ENCODE data around the gene PRTN3. TPM values are rescaled to one million over a fixed set of nuclear protein-coding genes. Genes with fewer than 3 reads are reported as not detected.

PRTN3 gene
- total RNA-seq, 1 donor from 2014 or later: not detected

DNA sequence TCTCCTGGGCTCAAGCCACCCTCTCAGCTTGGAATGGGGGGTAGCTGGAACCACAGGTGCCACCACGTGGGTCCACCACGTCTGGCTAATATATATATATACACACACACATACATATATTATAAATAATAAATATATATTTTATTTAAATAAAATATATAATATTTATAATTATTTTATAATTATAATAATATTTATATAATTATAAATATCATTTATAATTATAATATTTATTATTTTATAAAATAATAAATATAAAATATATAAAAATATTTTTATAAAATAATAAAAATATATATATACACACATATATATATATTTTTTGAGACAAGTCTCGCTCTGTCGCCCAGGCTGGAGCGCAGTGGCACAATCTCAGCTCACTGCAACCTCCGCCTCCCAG, 13.8 kb downstream of the PRTN3 start:
- Mint-ChIP-seq H3K4me1 (ENCODE audit: unreplicated experiment) (no peaks in the 10 kb centered on the region), H3K36me3 (ENCODE audit: low read depth, unreplicated experiment) (no peaks in the 10 kb centered on the region), H3K27me3 (ENCODE audit: unreplicated experiment) (peaks cover 3% of the 10 kb centered on the region)

DNA sequence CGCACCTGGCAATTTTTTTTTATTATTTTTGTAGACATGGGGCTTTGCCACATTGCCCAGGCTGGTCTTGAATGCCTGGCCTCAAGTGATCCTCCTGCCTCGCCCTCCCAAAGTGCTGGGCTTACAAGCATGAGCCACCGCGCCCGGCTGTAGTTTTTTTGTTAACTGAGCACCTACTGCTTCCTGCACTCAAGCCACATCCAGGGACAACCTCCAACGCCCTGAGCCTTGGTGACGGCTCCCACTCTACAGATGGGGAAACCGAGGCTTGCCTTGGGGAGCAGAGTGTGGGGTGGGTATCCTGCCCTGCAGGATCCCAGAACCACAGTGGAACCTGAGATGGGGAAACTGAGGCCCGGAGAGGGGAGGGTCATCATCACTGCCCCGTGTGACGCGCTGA, 14.3 kb downstream of the PRTN3 start:
- Mint-ChIP-seq H3K4me3 (ENCODE audit: unreplicated experiment) (no peak overlapping the region), H3K36me3 (ENCODE audit: low read depth, unreplicated experiment) (no peaks in the 10 kb centered on the region), H3K9me3 (ENCODE audit: unreplicated experiment) (no peaks in the 10 kb centered on the region), H3K4me1 (ENCODE audit: unreplicated experiment) (no peaks in the 10 kb centered on the region), H3K27ac (ENCODE audit: unreplicated experiment) (no peak overlapping the region), H3K27me3 (ENCODE audit: unreplicated experiment) (peaks cover 6% of the 10 kb centered on the region)
- TF ChIP-seq, protein P1, sequence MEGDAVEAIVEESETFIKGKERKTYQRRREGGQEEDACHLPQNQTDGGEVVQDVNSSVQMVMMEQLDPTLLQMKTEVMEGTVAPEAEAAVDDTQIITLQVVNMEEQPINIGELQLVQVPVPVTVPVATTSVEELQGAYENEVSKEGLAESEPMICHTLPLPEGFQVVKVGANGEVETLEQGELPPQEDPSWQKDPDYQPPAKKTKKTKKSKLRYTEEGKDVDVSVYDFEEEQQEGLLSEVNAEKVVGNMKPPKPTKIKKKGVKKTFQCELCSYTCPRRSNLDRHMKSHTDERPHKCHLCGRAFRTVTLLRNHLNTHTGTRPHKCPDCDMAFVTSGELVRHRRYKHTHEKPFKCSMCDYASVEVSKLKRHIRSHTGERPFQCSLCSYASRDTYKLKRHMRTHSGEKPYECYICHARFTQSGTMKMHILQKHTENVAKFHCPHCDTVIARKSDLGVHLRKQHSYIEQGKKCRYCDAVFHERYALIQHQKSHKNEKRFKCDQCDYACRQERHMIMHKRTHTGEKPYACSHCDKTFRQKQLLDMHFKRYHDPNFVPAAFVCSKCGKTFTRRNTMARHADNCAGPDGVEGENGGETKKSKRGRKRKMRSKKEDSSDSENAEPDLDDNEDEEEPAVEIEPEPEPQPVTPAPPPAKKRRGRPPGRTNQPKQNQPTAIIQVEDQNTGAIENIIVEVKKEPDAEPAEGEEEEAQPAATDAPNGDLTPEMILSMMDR (IDR thresholded peaks at IDR 0.05; ENCODE audit: unreplicated experiment): no peak
- DNase-seq (ENCODE audit: low spot score): no peak

More for the DNA sequence above, 13.8 kb downstream of the PRTN3 start:
- no peaks in the 10 kb centered on the region for H3K9me3 Mint-ChIP-seq (ENCODE audit: unreplicated experiment)
- H3K27ac Mint-ChIP-seq (ENCODE audit: unreplicated experiment): no peak overlapping the region
- TF ChIP-seq, protein P1 (IDR thresholded peaks at IDR 0.05; ENCODE audit: unreplicated experiment): no peak
- no peak for DNase-seq (ENCODE audit: low spot score)
- no peak overlapping the region for H3K4me3 Mint-ChIP-seq (ENCODE audit: unreplicated experiment)

DNA sequence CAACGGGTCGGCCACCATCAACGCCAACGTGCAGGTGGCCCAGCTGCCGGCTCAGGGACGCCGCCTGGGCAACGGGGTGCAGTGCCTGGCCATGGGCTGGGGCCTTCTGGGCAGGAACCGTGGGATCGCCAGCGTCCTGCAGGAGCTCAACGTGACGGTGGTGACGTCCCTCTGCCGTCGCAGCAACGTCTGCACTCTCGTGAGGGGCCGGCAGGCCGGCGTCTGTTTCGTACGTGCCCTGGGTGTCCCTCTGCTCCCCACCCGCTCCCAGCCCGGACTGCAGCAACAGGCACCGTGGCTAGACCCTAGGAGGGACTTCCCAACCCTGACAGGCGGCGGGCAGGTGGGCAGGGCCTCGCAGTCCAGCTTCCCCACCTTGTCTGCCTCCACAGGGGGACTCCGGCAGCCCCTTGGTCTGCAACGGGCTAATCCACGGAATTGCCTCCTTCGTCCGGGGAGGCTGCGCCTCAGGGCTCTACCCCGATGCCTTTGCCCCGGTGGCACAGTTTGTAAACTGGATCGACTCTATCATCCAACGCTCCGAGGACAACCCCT, 14.8 kb downstream of the PRTN3 start:
- no peak for DNase-seq (ENCODE audit: low spot score)
- Mint-ChIP-seq H3K27me3 (ENCODE audit: unreplicated experiment) (peaks cover 6% of the 10 kb centered on the region), H3K36me3 (ENCODE audit: low read depth, unreplicated experiment) (no peaks in the 10 kb centered on the region), H3K27ac (ENCODE audit: unreplicated experiment) (no peak overlapping the region), H3K9me3 (ENCODE audit: unreplicated experiment) (no peaks in the 10 kb centered on the region), H3K4me3 (ENCODE audit: unreplicated experiment) (no peak overlapping the region), H3K4me1 (ENCODE audit: unreplicated experiment) (no peaks in the 10 kb centered on the region)
- TF ChIP-seq, protein P1 (IDR thresholded peaks at IDR 0.05; ENCODE audit: unreplicated experiment): no peak

DNA sequence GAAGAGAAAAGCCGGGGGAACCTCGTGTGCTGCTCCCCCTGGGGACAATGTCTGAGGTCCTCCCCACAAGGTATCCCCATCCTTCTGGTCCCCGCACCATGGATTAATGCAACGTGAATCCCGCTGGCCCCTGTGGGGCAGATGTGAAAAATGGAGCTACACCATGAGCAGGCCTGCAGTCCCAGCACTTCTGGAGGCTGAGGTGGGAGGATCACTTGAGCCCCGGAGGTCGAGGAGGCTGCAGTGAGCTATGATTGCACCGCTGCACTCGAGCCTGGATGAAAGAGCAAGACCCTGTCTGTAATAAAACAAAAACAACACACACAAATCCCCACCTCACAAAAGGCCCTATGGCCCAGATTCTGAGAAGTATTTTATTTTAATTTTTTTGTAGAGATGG, 17.5 kb downstream of the PRTN3 start:
- Mint-ChIP-seq H3K9me3 (ENCODE audit: unreplicated experiment) (no peaks in the 10 kb centered on the region), H3K36me3 (ENCODE audit: low read depth, unreplicated experiment) (no peaks in the 10 kb centered on the region), H3K27ac (ENCODE audit: unreplicated experiment) (no peak overlapping the region), H3K4me3 (ENCODE audit: unreplicated experiment) (no peak overlapping the region), H3K4me1 (ENCODE audit: unreplicated experiment) (no peaks in the 10 kb centered on the region), H3K27me3 (ENCODE audit: unreplicated experiment) (peaks cover 8% of the 10 kb centered on the region)
- no peak for DNase-seq (ENCODE audit: low spot score)
- TF ChIP-seq, protein P1 (IDR thresholded peaks at IDR 0.05; ENCODE audit: unreplicated experiment): no peak

DNA sequence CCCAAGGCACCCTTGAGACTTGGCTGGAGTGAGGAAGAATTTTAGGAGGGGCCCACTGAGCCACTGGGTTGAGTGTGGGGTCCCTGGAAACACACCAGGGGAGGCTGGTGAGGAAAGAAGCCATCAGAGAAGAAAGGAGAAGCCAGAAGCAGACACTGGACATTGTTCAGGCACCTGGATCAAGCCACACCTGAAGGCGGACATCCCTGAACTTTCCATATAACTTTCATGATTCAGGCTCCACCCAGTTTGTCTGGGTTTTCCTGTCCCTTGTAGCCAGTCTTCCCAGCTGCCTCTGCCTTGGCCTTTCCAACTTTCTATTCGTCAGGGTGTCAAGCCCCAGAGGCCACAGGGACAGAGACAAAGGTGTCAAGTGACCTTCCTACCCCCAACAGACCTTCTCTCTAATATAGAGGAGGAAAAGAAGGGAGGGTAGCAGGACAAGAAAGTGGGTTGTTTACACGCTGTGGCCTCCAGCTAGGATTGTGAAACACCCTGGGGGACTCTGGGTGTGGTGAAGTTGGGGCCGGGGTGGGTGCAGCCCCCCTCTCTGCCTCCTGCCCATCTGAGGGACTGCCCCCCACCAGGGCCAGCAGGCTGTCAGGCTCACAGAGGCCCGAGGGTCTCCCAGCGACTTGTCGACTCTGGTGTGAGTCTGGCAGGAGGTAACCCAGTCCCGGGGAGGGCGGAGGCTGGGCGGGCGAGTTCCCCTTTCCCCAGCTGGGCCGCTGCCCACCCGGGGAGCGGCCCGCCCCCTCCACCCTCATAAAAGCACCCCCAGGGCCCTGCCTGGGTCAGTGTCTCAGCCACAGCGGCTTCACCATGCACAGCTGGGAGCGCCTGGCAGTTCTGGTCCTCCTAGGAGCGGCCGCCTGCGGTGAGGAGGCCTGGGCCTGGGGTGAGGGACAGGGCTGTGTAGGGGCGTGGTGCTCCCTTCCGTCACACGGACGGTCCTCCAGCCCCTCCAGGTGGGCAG, 18.4 kb downstream of the PRTN3 start, which contains the start of gene CFD:
TSS of gene CFD (plus strand) at position 797 of the 976 bp plus-strand sequence. CDS start at position 823, 26 bp downstream.
- TF ChIP-seq, protein P1 (IDR thresholded peaks at IDR 0.05; ENCODE audit: unreplicated experiment): no peak
- Mint-ChIP-seq H3K9me3 (ENCODE audit: unreplicated experiment) (no peaks in the 10 kb centered on the region), H3K27ac (ENCODE audit: unreplicated experiment) (no peak within 1 kb of the TSS), H3K36me3 (ENCODE audit: low read depth, unreplicated experiment) (no peaks in the 10 kb centered on the region), H3K4me3 (ENCODE audit: unreplicated experiment) (no peak within 1 kb of the TSS), H3K4me1 (ENCODE audit: unreplicated experiment) (no peaks in the 10 kb centered on the region), H3K27me3 (ENCODE audit: unreplicated experiment) (peaks cover 9% of the 10 kb centered on the region)
- no peak for DNase-seq (ENCODE audit: low spot score)

Measured in endothelial cell (in vitro differentiated cells).